GM12878 (cell line): ENCODE results near the gene MSL3.

Experiments
- BHLHE40 ChIP-seq, 2 experiments: fragments of 450-650 bp in 1 of 2; IDR thresholded peaks; 2 replicates each; pipeline ENCODE4 v1.6.1; 2011 to 2017; ENCODE audit warnings: low read depth in 2 of 2, borderline replicate concordance in 1 of 2, improper control_type of control experiment in 1 of 2, low read length in 1 of 2, mild to moderate bottlenecking in 1 of 2
- EZH2 ChIP-seq: IDR thresholded peaks from 2 replicates; pipeline ENCODE4 v1.6.1; 2012; ENCODE audit warnings: low read depth, mild to moderate bottlenecking, control low read depth, inconsistent platforms, low read length, borderline replicate concordance; ENCODE audit not compliant: control insufficient read depth
- FOS ChIP-seq: IDR thresholded peaks from 3 replicates; pipeline ENCODE4 v1.6.1; 2011; ENCODE audit warnings: borderline replicate concordance; ENCODE audit not compliant: insufficient read length; ENCODE audit errors: extremely low read depth
- JUNB ChIP-seq: IDR thresholded peaks from 2 replicates; pipeline ENCODE4 v1.6.1; 2016; ENCODE audit warnings: antibody characterized with exemption, mild to moderate bottlenecking
- POLR2A ChIP-seq: IDR thresholded peaks from 2 replicates; pipeline ENCODE4 v1.6.1; 2011; ENCODE audit warnings: low read depth, mild to moderate bottlenecking, low read length
- POLR2AphosphoS5 ChIP-seq: IDR thresholded peaks from 2 replicates; pipeline ENCODE4 v1.6.1; 2011; ENCODE audit warnings: mild to moderate bottlenecking, low read length, inconsistent platforms
- RAD51 ChIP-seq: fragments of 450-650 bp; IDR thresholded peaks from 2 replicates; pipeline ENCODE4 v1.6.1; 2016; ENCODE audit warnings: moderate library complexity, mild to moderate bottlenecking, inconsistent platforms
- REST ChIP-seq: IDR thresholded peaks from 2 replicates; pipeline ENCODE4 v1.6.1; 2012; ENCODE audit warnings: mild to moderate bottlenecking, low read depth, low read length
- YY1 ChIP-seq: IDR thresholded peaks from 2 replicates; pipeline ENCODE4 v1.6.1; 2011; ENCODE audit warnings: low read depth, mild to moderate bottlenecking, low read length
- ZBTB40 ChIP-seq: fragments of 450-650 bp; IDR thresholded peaks from 2 replicates; pipeline ENCODE4 v1.6.1; 2016; ENCODE audit warnings: mild to moderate bottlenecking, moderate library complexity, borderline replicate concordance
- ZNF207 ChIP-seq: fragments of 450-650 bp; IDR thresholded peaks from 2 replicates; pipeline ENCODE4 v1.6.1; 2014; ENCODE audit warnings: antibody characterized with exemption, mild to moderate bottlenecking, borderline replicate concordance
- ZNF24 ChIP-seq: fragments of 450-650 bp; IDR thresholded peaks from 2 replicates; pipeline ENCODE4 v1.6.1; 2017; ENCODE audit warnings: antibody characterized with exemption, mild to moderate bottlenecking

GRCh38 chrX:11813341-11813740, 55.3 kb downstream of the MSL3 start:
- TF ChIP-seq EZH2 (no peak), POLR2A (no peak), POLR2AphosphoS5 (no peak), FOS (no peak), BHLHE40 (IDR thresholded peaks at IDR 0.05; ENCODE audit: borderline replicate concordance in 1 of 2, low read depth in 2 of 2, low read length in 1 of 2) (no peak), REST (no peak), ZNF24 (no peak), YY1 (no peak), ZBTB40 (no peak), ZNF207 (no peak), RAD51 (no peak), JUNB (no peak)
